GM12864 (cell line): Measurements from ENCODE around the gene UBE4B.

ENCODE experiments used
- DNase-seq: peaks from one replicate; pipeline ENCODE4 v3.0.0-alpha.2; 2011; ENCODE audit warnings: low read depth
- H3K4me3 ChIP-seq: 2 replicates; pipeline ENCODE4 v1.5.1; 2011; ENCODE audit warnings: mild to moderate bottlenecking, low read depth, low read length, control low read depth
- CTCF ChIP-seq: IDR thresholded peaks from 2 replicates; pipeline ENCODE4 v1.5.1; 2011; ENCODE audit warnings: low read depth, mild to moderate bottlenecking, moderate library complexity, low read length, control low read depth, inconsistent platforms; ENCODE audit errors: missing control alignments

The UBE4B gene

GRCh38 chr1:10114746-10115145 lies 82.0 kb downstream of the UBE4B start:
- no peak for TF ChIP-seq CTCF
- no peak for DNase-seq

GRCh38 chr1:10117132-10117531 lies 84.4 kb downstream of the UBE4B start:
- H3K4me3 ChIP-seq, result no peak overlapping the region
- DNase-seq, result no peak
- no peak for TF ChIP-seq CTCF

More at GRCh38 chr1:10114746-10115145, 82.0 kb downstream of the UBE4B start:
- no peak overlapping the region for H3K4me3 ChIP-seq

DNA sequence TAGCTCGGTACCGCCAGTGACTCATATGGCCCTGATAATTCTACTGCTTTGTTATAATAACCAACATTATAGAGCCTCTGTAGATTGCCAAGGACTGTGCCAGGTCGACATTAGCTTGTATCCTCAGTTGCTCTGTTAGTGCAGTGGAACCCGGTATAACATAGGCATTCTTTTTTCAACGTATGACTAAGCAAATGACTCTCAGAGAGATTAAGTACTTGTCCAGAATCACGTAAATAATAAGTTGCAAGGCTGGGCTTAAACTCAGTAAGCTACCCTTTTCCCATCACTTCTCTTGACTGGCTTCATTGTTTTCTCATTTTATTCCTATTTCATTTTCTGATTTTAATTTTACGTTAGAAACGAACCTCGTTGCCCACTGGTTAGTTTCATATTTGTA lies 85.1 kb downstream of the UBE4B start:
- H3K4me3 ChIP-seq, result no peak overlapping the region
- no peak for TF ChIP-seq CTCF
- no peak for DNase-seq

DNA sequence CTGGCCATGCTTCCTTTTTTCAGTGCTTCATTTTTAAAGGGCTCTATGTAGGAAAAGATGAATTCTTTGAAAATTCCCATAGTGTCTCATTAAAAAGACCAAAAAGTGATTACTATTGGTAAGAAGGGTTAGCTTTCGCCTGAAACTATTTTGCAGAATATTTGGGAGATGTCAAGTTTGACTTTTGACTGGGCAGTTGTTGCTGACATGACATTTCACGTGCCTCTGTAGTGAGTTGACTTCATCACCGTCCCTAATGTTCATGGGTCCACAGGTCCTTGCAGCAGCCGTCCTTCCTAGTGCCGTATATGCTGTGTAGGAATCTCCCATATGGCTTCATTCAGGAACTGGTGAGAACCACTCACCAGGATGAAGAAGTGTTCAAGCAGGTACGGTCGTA lies 88.9 kb downstream of the UBE4B start:
- no peak for DNase-seq
- no peak for TF ChIP-seq CTCF
- no peak overlapping the region for H3K4me3 ChIP-seq

DNA sequence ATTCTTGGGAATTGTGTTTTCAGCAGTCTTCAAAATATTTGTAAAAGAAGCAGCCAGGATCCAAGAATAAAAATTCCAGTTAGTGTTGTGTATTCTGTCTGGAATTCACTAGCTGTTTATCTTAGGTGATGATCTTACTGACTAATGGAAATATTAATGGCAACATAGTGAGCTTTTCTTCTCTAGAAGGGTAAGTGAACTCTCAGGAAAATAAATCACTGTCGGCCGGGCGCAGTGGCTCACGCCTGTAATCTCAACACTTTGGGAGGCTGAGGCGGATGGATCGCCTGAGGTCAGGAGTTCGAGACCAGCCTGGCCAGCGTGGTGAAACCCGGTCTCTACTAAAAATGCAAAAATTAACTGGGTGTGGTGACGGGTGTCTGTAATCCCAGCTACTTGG lies 90.2 kb downstream of the UBE4B start:
- DNase-seq, result no peak
- H3K4me3 ChIP-seq, result no peak overlapping the region
- TF ChIP-seq CTCF, result no peak

GRCh38 chr1:10128101-10128765 lies 95.5 kb downstream of the UBE4B start:
- TF ChIP-seq CTCF, result no peak

DNA sequence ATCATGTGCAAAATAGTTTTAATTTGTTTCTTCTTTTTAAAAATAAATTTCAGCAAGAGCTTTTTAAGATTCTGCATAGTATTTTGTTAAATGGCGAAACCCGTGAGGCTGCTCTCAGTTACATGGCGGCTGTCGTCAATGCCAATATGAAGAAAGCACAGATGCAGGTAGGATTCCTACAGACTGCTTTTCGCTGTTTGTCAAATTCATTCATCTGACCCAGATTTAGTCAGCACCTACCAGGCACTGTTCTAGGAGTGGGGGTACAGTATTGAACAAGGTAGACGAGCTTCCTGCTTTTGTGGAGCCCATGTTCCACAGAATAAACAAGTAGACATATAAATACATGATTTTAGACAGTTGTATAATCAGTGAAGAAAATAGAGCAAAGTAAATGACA lies 99.6 kb downstream of the UBE4B start:
- DNase-seq, result no peak
- TF ChIP-seq CTCF, result no peak
- H3K4me3 ChIP-seq, result no peak overlapping the region

More at GRCh38 chr1:10128101-10128765, 95.5 kb downstream of the UBE4B start:
- H3K4me3 ChIP-seq, result no peak overlapping the region
- DNase-seq, result no peak
